ENCODE results near the gene EYA2.

Gene EYA2

DNA sequence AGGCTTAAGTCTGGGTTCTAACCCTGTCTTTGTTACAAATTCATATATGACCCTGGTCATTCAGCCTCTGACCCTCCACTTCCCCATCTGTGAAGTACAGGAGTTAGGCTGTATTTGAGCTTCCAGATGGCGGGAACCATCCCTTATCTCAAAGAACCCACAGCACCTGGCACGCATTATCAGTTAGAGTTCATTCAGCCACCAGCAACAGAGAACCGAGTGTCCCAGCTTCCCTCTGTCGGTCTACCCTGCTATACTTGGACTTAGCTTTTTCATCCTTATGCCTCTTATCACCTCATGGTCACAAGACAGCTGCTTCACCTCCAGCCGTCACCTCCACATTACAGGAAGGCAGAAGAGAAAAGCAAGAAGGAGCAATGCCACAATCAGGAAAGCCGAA, 147.8 kb downstream of the EYA2 start:
- no peak for DNase-seq

- no peak for DNase-seq
These were observed 148.4 kb downstream of the EYA2 start for GRCh38 chr20:47043086-47043485.

DNA sequence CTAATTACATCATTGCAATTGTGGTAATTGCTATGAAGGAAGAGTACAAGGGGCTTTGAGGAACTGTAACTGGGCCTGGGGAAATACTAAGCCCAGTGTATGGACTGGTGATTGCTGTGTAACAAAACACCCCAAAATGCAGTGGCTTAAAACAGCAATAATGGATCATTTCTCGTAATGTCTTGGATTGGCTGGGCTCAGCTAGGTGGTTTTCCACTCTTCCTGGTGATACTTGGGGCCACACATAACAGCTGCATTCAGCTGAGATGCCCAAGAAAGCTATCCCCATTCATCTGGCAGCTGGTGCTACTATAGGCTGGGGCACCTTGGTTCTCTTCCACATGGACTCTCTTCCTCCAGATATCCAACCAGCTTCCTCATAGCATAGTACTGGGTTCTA, 150.3 kb downstream of the EYA2 start:
- no peak for DNase-seq

DNA sequence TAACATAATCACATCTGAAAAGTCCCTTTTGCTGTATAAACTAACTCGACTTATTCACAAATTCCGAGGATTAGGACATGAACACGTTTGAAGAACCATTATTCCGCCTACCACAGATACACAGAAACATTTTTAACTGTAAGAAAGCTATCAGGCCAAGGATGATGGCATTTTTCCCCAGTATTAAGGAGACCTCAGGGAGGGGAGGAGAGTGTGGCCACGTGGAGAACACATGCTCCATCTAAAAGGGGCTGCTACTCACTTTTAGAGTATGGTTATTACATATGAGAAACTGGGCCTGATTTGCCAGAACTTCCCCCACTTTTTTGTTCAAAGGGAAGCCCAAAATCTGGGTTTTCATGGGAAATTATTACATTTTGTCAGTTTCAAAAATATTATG, 153.4 kb downstream of the EYA2 start:
- DNase-seq, result no peak

DNA sequence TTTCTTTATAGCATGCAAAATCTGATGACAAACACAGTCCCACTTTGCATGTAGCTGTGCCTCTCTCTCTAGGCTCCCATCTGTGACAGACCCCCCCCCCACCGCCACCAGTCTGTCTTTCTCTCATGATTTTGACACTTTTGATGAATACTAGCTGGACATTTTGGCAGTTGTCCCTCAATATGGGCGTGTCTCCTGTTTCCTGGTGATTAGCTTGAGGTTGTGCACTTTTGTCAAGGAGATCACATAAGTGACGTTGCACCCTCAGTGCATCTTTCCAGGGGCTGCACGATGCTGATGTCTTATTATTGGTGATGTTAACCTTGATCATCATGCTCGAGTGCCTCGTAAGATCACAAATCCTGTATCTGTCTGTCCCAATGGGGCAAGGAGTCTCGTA, 155.1 kb downstream of the EYA2 start:
- DNase-seq, result no peak

- no peak for DNase-seq
These were observed 156.4 kb downstream of the EYA2 start for GRCh38 chr20:47050996-47051395.

DNA sequence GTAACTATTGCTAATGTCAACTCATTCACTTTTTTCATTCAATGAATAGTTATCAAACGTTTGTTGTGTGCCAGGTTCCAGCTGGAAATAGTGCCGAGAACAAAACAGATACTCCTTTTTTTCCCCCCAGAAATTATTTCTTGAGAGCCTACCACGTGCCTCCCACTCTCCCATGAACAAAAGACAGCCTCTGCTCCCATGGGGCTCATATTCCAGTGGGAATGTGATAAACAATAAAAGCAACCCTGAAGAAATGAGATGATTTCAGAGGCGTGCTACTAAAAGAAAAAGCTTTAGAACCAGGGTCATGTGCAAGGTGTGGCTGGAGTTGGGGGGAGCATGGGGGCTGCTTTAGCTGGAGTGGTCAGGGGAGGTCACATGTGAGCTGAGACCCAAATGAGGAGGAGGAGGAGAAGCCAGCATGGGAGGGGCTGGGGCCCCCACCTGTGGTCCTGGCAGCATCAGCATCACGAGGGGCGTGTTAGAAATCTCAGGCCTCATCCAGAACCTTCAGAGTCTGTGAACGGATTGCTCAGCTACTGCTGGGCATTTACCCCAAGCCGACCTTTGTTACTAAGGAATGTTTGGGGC, 157.4 kb downstream of the EYA2 start:
- DNase-seq, result no peak

DNA sequence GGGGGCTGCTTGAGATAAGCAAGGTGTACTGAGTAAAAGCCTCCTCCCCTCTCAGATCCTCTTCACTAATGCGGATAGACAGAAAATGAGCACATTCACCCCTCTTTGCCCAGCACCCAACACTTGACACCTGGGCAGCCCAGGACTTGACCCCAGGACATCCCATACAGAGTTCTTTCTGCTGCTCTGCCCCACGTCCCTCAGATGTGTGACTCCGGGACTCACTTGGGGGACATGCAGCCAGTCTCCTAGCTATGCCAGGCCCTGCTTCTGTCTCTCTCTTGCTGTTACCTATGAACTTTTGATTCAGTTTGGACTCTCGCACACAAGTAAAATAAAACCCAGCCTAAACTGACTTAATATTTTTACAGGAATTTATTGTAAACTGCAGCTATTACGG, 159.9 kb downstream of the EYA2 start:
- no peak for DNase-seq

DNA sequence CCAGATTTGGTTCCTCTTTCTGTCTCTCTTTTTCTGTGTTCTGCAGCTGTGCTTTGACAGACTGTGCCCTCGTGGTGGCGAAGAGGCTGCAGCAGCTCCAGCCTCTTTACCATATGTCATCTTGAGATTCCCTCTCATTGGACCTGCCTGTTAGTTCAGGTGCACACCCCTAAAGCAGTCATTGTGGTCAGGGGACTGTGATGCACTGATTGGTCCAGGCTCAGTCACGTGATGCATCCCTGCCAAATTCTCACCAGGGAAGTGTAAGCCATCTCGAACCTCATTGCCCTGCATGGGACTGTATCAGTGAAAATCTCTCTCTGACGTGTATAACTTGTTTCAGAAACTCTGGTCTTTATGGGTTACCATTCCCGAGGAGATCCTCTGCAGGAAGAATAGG, 160.3 kb downstream of the EYA2 start:
- DNase-seq, result no peak

DNA sequence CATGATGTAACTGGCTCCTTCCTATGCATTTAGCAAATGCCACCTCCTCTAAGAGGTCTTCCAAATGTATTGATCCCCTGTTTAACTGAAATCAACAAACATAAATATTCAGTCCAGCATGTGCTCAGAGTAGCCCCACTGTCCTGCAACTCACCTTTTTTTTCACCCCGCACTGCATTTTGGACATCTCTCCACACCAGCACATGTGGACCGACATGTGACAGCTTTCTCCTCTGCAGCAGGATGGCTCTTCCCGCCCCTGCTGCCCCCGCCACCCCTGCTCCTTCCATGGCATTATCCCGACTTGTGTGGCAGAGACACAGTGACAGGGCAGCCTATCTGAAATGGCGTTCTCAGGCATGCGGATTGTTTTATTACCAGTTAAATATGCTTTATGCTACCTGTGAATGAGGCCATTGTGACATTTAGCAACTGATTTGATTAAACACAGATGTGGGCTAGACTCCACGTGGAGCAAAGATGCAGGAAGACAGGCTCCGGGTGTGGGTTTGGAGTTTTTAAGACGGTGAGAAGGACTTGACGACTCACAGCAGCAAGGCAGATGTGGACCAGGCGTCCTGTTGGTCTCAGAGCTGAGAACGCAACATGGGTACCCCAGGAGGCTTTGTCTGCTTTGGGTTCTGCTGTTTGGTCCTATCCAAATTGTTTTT, 161.2 kb downstream of the EYA2 start:
- no peak for DNase-seq

DNA sequence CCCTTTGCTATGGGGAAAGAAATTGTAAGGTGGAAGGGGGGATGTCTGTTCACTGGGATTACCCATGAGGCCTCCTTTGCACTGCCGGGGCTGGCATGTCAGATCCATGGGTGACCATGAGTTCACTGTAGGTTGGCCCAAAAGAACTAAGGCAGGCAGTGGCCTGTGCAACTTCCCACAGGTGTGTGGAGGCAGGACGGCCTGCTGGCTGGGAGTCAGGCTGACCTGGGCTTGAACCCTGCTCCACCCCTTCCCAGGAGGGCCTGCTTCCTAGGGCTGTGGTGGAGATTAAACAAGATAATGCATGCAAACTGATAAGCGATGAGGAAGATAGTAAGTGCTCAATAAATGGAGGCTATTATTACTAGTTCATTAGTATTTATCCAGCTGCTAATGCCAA, 163.0 kb downstream of the EYA2 start:
- DNase-seq, result no peak

GRCh38 chr20:47058236-47058635, 163.6 kb downstream of the EYA2 start:
- no peak for DNase-seq

DNA sequence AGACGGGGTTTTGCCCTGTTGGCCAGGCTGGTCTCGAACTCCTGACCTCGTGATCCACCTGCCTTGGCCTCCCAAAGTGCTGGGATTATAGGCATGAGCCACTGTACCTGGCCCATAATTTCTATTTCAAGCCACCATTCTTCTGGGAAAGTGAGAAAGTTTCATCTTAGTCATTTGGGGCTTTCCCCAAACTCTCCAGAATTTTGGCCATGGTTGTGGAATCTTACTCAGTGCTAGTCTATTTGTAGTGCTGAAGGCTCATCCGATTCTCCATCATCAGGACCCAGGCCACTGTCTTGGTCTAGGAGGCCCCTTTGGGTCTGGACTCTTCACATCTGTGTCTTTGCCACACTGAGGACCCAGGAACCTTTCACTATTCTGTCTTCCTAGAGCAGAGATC, 164.9 kb downstream of the EYA2 start:
- no peak for DNase-seq

DNA sequence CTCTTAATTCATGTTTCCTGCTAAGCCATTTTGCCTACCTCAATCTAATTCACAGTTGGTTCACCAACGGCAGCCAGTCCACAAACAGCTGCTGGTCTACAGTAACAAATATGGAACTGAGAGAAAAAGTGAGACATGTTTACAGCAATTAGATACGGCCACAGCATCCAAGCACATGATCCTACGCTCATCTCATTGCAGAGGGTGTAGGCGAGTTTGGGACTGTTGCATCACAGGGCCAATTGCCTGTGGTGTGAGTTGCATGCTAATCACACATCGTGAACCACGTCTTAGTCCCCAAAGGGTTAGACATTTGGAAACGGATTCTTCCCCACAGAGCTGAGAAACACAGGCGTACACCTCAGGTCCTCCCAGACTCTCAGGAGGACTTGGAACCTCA, 166.9 kb downstream of the EYA2 start:
- no peak for DNase-seq

DNA sequence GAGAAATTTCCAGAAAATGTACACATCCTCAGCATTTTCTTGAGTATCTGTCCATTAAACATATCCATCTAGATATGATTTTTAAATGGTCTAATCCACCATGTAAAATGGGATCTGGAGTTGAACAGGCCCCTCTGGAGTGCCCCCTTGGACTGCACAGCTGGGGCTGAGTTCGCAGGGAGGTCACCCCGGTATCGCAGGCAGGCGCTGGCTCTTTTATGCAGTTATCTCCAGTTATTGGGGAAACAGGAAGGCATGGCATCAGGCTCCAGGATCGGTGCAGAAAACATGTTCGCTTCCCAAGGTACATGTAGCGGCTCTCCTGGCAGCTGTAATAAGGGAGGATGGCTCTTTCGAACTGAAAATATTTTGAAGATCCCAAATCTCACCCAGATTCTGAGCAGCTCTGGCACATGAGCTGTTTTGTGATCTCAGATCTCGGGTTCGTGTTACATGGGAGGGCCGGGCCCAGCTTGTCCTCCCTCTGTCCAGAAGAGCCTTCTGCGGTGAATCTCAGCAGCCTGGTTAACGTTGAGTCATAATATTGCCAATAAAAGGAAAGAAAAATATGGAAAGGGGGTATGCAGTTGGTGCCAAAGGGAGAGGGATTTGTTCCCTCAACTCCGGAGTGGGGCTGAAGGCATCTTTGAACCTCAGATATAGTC, 167.7 kb downstream of the EYA2 start:
- DNase-seq, result no peak

DNA sequence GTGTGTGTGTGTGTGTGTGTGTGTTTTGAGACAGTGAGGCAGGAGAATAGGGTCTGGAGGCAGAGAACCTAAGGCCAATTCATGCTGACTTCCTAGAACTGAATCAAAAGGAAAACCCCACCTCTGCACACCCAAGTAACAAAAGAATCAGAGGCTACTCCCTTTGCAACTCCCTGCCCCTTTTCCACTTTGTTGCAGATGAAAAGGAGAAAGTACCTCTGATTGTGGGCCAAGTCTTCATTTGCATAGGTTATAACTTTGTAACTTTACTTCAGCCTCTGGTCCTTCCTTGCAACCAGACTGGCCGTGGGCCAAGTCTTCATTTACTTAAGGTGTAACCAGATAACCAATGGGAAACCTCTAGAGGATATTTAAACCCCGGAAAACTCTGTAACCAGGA, 168.8 kb downstream of the EYA2 start:
- no peak for DNase-seq

- no peak for DNase-seq
These were observed 169.2 kb downstream of the EYA2 start for GRCh38 chr20:47063808-47064207.

GRCh38 chr20:47066484-47067270, 172.0 kb downstream of the EYA2 start:
- DNase-seq, result no peak

DNA sequence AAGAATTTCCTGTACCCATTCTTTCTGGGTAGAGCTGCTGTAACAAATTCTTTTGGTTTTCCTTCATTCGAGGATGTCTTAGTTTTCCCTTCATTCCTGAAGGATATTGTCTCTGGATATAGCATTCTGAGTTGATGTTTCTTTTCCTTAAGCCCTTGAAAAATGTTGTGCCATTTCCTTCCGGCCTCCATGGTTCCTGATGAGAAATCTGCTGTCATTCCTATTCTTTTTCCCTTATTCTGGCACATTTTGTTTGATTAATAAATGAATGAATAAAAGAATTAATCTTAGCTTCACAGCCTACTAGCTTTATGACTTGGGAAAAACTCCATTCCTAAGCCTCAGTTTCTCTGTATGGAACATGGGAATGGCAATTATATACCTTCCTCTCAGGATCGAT, 173.1 kb downstream of the EYA2 start:
- no peak for DNase-seq

DNA sequence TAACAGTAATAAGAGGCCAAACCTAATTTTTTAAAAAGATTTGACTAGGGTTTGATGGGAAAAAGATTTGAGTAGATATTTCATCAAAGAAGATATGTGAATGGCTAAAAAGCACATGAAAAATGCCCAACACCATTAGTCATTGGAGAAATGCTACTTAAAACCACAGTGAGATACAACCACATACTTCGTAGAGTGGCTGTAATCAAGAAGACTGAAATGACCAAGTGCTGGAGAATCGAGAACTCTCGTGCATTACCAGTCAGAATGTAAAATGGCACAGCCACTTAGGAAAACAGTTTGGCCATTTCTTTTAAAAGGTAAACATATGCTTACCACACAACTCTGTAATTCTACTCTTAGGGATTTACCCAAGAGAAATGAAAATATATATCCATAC, 175.5 kb downstream of the EYA2 start:
- no peak for DNase-seq

DNA sequence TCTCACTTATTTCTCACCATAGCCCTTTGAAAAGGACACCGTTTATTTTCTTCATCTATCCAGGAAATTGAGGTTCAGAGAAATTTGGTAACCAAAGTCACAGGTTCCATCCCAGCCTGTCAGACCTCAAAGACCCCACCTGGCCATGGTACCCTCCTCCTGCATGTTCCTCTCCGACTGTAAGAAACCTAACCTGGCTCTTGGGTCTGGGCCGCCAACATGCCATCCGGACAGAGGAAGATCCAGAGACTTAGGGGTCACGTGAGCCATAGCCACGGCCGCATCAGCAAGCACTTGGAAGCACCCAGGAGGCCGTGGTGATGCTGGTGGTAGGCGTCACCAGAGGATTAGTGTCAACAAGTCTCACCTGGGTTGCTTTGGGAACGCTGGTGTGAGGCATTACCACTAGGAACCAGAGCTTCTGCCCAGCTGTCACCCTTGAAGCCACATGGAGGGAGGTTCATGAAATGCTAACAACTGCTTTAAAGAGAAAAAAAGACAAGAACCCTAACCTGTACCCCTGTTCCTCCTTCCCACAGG, 177.1 kb downstream of the EYA2 start:
- DNase-seq, result no peak

GRCh38 chr20:47073766-47074475, 179.3 kb downstream of the EYA2 start:
- no peak for DNase-seq

GRCh38 chr20:47075263-47075662, 180.6 kb downstream of the EYA2 start:
- no peak for DNase-seq
